ENCODE results near the gene CORO1A.

Gene CORO1A

DNA sequence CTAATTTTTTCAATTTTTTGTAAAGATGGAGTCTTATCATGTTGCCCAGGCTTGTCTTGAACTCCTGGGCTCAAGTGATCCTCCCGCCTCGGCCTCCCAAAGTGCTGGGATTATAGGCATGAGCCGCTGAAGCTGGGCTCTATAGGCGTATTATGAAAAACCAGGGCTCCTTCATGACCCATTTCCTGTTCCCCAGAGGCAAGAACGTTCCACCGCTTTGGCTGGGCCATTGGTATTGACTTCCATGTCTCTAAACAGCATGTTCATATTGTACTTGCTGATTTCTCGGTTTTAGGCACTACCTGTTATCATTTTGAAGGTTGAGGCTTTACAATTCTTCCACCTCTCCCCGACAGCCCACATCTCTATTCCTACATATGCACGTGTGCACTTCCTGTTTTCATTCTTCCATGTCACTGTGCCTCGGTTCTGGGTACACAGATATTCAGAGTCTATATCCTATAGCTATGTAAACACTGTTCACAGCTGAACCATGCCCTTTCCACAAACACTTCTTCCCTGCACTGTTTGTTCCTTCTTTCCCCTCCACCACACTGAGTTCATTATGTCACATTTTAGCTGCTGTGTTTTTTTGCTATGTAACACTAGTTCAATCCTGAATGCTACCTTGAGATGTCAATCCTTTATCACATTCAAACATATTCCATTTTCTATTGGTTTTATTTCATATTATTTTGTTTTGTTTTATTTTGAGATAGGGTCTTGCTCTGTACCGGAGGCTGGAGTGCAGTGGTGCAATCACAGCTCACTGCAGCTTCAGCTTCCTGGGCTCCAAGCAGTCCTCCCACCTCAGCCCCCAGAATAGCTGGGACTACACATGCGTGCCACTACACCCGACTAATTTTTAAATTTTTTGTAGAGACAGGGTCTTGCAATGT lies 43.6 kb upstream of the CORO1A start:
- Histone ChIP-seq H2BK5ac (ENCODE audit: low read depth, low read length, poor library complexity, severe bottlenecking) (no peak overlapping the region), H2BK15ac (ENCODE audit: low read depth, poor library complexity, severe bottlenecking) (no peak overlapping the region), H3K23ac (ENCODE audit: low read length in 2 of 2) (no peak overlapping the region), H3K4me3 (ENCODE audit: insufficient read depth in 1 of 2, low read depth in 1 of 2, low read length in 2 of 2) (no peak overlapping the region), H2AK5ac (ENCODE audit: low read length, severe bottlenecking) (no peak overlapping the region), H3K4me1 (ENCODE audit: control insufficient read depth, insufficient read depth, low read depth, low read length) (no peaks in the 10 kb centered on the region), H3K18ac (ENCODE audit: low read depth in 1 of 2, low read length in 2 of 2) (no peak overlapping the region), H2BK120ac (ENCODE audit: low read depth, low read length) (no peak overlapping the region), H3K79me1 (replicated peaks; ENCODE audit: low read length, poor library complexity, severe bottlenecking) (no peaks in the 10 kb centered on the region), H3K14ac (ENCODE audit: low read length in 2 of 2) (no peak overlapping the region), H3K36me3 (ENCODE audit: control insufficient read depth in 1 of 2, insufficient read depth in 2 of 2, low read depth in 1 of 2, low read length in 2 of 2) (no peaks in the 10 kb centered on the region), H3K27ac (ENCODE audit: low read length, poor library complexity, severe bottlenecking) (no peak overlapping the region), H4K8ac (ENCODE audit: low read length) (no peak overlapping the region), H4K91ac (ENCODE audit: low read length) (no peak overlapping the region), H3K4me2 (ENCODE audit: low read length, poor library complexity, severe bottlenecking) (no peak overlapping the region), H2BK12ac (ENCODE audit: low read length in 2 of 2) (no peak overlapping the region), H2AFZ (ENCODE audit: low read depth, low read length) (no peak overlapping the region), H3K9ac (ENCODE audit: low read length) (no peak overlapping the region), H3K9me3 (ENCODE audit: control insufficient read depth, low read length) (no peaks in the 10 kb centered on the region), H3K4ac (ENCODE audit: low read depth in 1 of 2, low read length in 2 of 2) (no peak overlapping the region), H3K27me3 (ENCODE audit: control insufficient read depth in 1 of 2, insufficient read depth in 1 of 2, low read length in 2 of 2) (peaks cover 0 to 6% of the 10 kb centered on the region in 2 experiments)
- no peak for DNase-seq
- WGBS = 87% methylated on average over 13 of the region's 13 CpGs

- H3K9ac ChIP-seq (ENCODE audit: low read length) = no peak overlapping the region
- H3K4me3 ChIP-seq (ENCODE audit: insufficient read depth in 1 of 2, low read depth in 1 of 2, low read length in 2 of 2) = no peak overlapping the region
- H2BK15ac ChIP-seq (ENCODE audit: low read depth, poor library complexity, severe bottlenecking) = no peak overlapping the region
- H3K27me3 ChIP-seq (ENCODE audit: control insufficient read depth in 1 of 2, insufficient read depth in 1 of 2, low read length in 2 of 2) = peaks cover 0 to 6% of the 10 kb centered on the region in 2 experiments
- H3K9me3 ChIP-seq (ENCODE audit: control insufficient read depth, low read length) = no peaks in the 10 kb centered on the region
- no peaks in the 10 kb centered on the region for H3K36me3 ChIP-seq (ENCODE audit: control insufficient read depth in 1 of 2, insufficient read depth in 2 of 2, low read depth in 1 of 2, low read length in 2 of 2)
- no peak overlapping the region for H4K91ac ChIP-seq (ENCODE audit: low read length)
- no peak overlapping the region for H3K4me2 ChIP-seq (ENCODE audit: low read length, poor library complexity, severe bottlenecking)
- no peak overlapping the region for H4K8ac ChIP-seq (ENCODE audit: low read length)
- no peak overlapping the region for H2AK5ac ChIP-seq (ENCODE audit: low read length, severe bottlenecking)
- no peak for DNase-seq
- no peaks in the 10 kb centered on the region for H3K79me1 ChIP-seq (replicated peaks; ENCODE audit: low read length, poor library complexity, severe bottlenecking)
- no peak overlapping the region for H3K27ac ChIP-seq (ENCODE audit: low read length, poor library complexity, severe bottlenecking)
- H3K4me1 ChIP-seq (ENCODE audit: control insufficient read depth, insufficient read depth, low read depth, low read length) = no peaks in the 10 kb centered on the region
- H2BK5ac ChIP-seq (ENCODE audit: low read depth, low read length, poor library complexity, severe bottlenecking) = no peak overlapping the region
- no peak overlapping the region for H3K14ac ChIP-seq (ENCODE audit: low read length in 2 of 2)
- H3K4ac ChIP-seq (ENCODE audit: low read depth in 1 of 2, low read length in 2 of 2) = no peak overlapping the region
- H2AFZ ChIP-seq (ENCODE audit: low read depth, low read length) = no peak overlapping the region
- H3K18ac ChIP-seq (ENCODE audit: low read depth in 1 of 2, low read length in 2 of 2) = no peak overlapping the region
- H2BK12ac ChIP-seq (ENCODE audit: low read length in 2 of 2) = no peak overlapping the region
- no peak overlapping the region for H2BK120ac ChIP-seq (ENCODE audit: low read depth, low read length)
- H3K23ac ChIP-seq (ENCODE audit: low read length in 2 of 2) = no peak overlapping the region
- WGBS = 100% methylated on average over 2 of the region's 2 CpGs
Measured at GRCh38 chr16:30141750-30142149, 41.7 kb upstream of the CORO1A start.

GRCh38 chr16:30142672-30143346 lies 40.6 kb upstream of the CORO1A start:
- Histone ChIP-seq H3K27me3 (ENCODE audit: control insufficient read depth in 1 of 2, insufficient read depth in 1 of 2, low read length in 2 of 2) (peaks cover 0 to 6% of the 10 kb centered on the region in 2 experiments), H3K4ac (ENCODE audit: low read depth in 1 of 2, low read length in 2 of 2) (no peak overlapping the region), H3K36me3 (ENCODE audit: control insufficient read depth in 1 of 2, insufficient read depth in 2 of 2, low read depth in 1 of 2, low read length in 2 of 2) (no peaks in the 10 kb centered on the region), H2AK5ac (ENCODE audit: low read length, severe bottlenecking) (no peak overlapping the region), H2BK12ac (ENCODE audit: low read length in 2 of 2) (no peak overlapping the region), H3K27ac (ENCODE audit: low read length, poor library complexity, severe bottlenecking) (no peak overlapping the region), H2BK5ac (ENCODE audit: low read depth, low read length, poor library complexity, severe bottlenecking) (no peak overlapping the region), H3K79me1 (replicated peaks; ENCODE audit: low read length, poor library complexity, severe bottlenecking) (no peaks in the 10 kb centered on the region), H3K4me2 (ENCODE audit: low read length, poor library complexity, severe bottlenecking) (no peak overlapping the region), H3K23ac (ENCODE audit: low read length in 2 of 2) (no peak overlapping the region), H4K8ac (ENCODE audit: low read length) (no peak overlapping the region), H4K91ac (ENCODE audit: low read length) (no peak overlapping the region), H3K14ac (ENCODE audit: low read length in 2 of 2) (no peak overlapping the region), H3K4me3 (ENCODE audit: insufficient read depth in 1 of 2, low read depth in 1 of 2, low read length in 2 of 2) (no peak overlapping the region), H2BK120ac (ENCODE audit: low read depth, low read length) (no peak overlapping the region), H3K9ac (ENCODE audit: low read length) (no peak overlapping the region), H3K9me3 (ENCODE audit: control insufficient read depth, low read length) (no peaks in the 10 kb centered on the region), H2AFZ (ENCODE audit: low read depth, low read length) (no peak overlapping the region), H3K4me1 (ENCODE audit: control insufficient read depth, insufficient read depth, low read depth, low read length) (no peaks in the 10 kb centered on the region), H3K18ac (ENCODE audit: low read depth in 1 of 2, low read length in 2 of 2) (no peak overlapping the region), H2BK15ac (ENCODE audit: low read depth, poor library complexity, severe bottlenecking) (no peak overlapping the region)
- no peak for DNase-seq
- WGBS = 86% methylated on average over 9 of the region's 13 CpGs

- H3K4me1 ChIP-seq (ENCODE audit: control insufficient read depth, insufficient read depth, low read depth, low read length) = no peaks in the 10 kb centered on the region
- no peak overlapping the region for H2AK5ac ChIP-seq (ENCODE audit: low read length, severe bottlenecking)
- WGBS = 50% methylated on average over 1 of the region's 2 CpGs
- H2BK120ac ChIP-seq (ENCODE audit: low read depth, low read length) = no peak overlapping the region
- no peak for DNase-seq
- no peaks in the 10 kb centered on the region for H3K36me3 ChIP-seq (ENCODE audit: control insufficient read depth in 1 of 2, insufficient read depth in 2 of 2, low read depth in 1 of 2, low read length in 2 of 2)
- no peak overlapping the region for H3K4ac ChIP-seq (ENCODE audit: low read depth in 1 of 2, low read length in 2 of 2)
- no peak overlapping the region for H2BK5ac ChIP-seq (ENCODE audit: low read depth, low read length, poor library complexity, severe bottlenecking)
- no peak overlapping the region for H3K4me3 ChIP-seq (ENCODE audit: insufficient read depth in 1 of 2, low read depth in 1 of 2, low read length in 2 of 2)
- peaks cover 0 to 6% of the 10 kb centered on the region in 2 experiments for H3K27me3 ChIP-seq (ENCODE audit: control insufficient read depth in 1 of 2, insufficient read depth in 1 of 2, low read length in 2 of 2)
- no peak overlapping the region for H3K14ac ChIP-seq (ENCODE audit: low read length in 2 of 2)
- no peak overlapping the region for H2BK12ac ChIP-seq (ENCODE audit: low read length in 2 of 2)
- no peak overlapping the region for H3K18ac ChIP-seq (ENCODE audit: low read depth in 1 of 2, low read length in 2 of 2)
- H3K27ac ChIP-seq (ENCODE audit: low read length, poor library complexity, severe bottlenecking) = no peak overlapping the region
- H2BK15ac ChIP-seq (ENCODE audit: low read depth, poor library complexity, severe bottlenecking) = no peak overlapping the region
- no peaks in the 10 kb centered on the region for H3K79me1 ChIP-seq (replicated peaks; ENCODE audit: low read length, poor library complexity, severe bottlenecking)
- H3K23ac ChIP-seq (ENCODE audit: low read length in 2 of 2) = no peak overlapping the region
- H3K4me2 ChIP-seq (ENCODE audit: low read length, poor library complexity, severe bottlenecking) = no peak overlapping the region
- no peaks in the 10 kb centered on the region for H3K9me3 ChIP-seq (ENCODE audit: control insufficient read depth, low read length)
- no peak overlapping the region for H4K91ac ChIP-seq (ENCODE audit: low read length)
- no peak overlapping the region for H3K9ac ChIP-seq (ENCODE audit: low read length)
- no peak overlapping the region for H4K8ac ChIP-seq (ENCODE audit: low read length)
- no peak overlapping the region for H2AFZ ChIP-seq (ENCODE audit: low read depth, low read length)
Measured at GRCh38 chr16:30143347-30143702, 40.1 kb upstream of the CORO1A start.
